ENCODE results near the gene RPS27A.

DNA sequence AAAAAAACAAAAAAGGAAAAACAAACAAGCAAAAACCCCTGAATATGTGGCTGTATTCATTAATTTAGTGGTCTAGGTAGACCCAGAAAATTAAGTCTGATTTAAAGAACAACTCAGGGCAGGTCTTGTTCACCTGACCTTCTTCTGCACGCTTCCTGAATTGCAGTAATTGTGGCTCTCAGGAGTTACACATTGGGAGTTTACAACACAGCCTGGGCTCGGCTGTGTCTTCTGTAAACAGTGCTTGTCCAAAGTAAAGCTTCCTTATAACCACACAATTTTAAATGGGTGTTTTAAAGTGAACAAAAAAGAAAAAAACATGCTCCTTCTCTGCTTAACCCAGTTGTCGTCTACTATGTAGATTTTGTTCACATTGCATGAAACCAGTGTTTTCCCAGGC lies 44.8 kb downstream of the RPS27A start:
- TF ChIP-seq CTCF (IDR thresholded peaks at IDR 0.05): no peak
- TF ChIP-seq POLR2A (IDR thresholded peaks at IDR 0.05): no peak
- TF ChIP-seq EP300 (IDR thresholded peaks at IDR 0.05): no peak
